Ramos (cell line): ENCODE measurements around the gene AJM1.
"Not testable (repeated sequence)": the region's sequence is repeated elsewhere in the genome, so short reads cannot be mapped to it uniquely, and the experiment has no call there.

Experiments
- in situ Hi-C: fragments of 300-500 bp; cut with MboI; formaldehyde crosslinking; loops from one replicate; pipeline ENCODE4 v1.14.3; 2022; ENCODE audit warnings: low sequenced_read_pairs; ENCODE audit not compliant: unreplicated experiment

The AJM1 gene

GRCh38 chr9:136842380-136842948 is at the start of gene AJM1:
Gene AJM1 (plus strand): TSS chr9:136842478. CDS start chr9:136844415, 1,937 bp downstream.
- in situ Hi-C loops: not testable (repeated sequence)

- in situ Hi-C loops: loop anchor here (5.0 to 25.0 kb wide), 3 partner anchors 244 to 669 kb away; partner anchors contain the start of genes CYSRT1, NSMF, RNF224 and SLC34A3
Measured at GRCh38 chr9:136793086-136793946, 49.0 kb upstream of the AJM1 start.

GRCh38 chr9:136794281-136794999 is 47.8 kb upstream of the AJM1 start:
- in situ Hi-C loops: loop anchor here (5.0 to 25.0 kb wide), 3 partner anchors 243 to 668 kb away; partner anchors contain the start of genes CYSRT1, NSMF, RNF224 and SLC34A3

- in situ Hi-C loops: loop anchor here (5.0 to 25.0 kb wide), 3 partner anchors 242 to 667 kb away; partner anchors contain the start of genes CYSRT1, NSMF, RNF224 and SLC34A3
Measured at GRCh38 chr9:136795000-136795348, 47.3 kb upstream of the AJM1 start.

- in situ Hi-C loops: loop anchor here (25.0 kb wide), 2 partner anchors 441 to 666 kb away; partner anchors contain the start of genes CYSRT1, NSMF, RNF224 and SLC34A3
Measured at GRCh38 chr9:136796238-136796774, 46.0 kb upstream of the AJM1 start, which contains the start of gene CCDC183. Gene CCDC183 (plus strand): TSS chr9:136796338. CDS start chr9:136796398, 60 bp downstream.

DNA sequence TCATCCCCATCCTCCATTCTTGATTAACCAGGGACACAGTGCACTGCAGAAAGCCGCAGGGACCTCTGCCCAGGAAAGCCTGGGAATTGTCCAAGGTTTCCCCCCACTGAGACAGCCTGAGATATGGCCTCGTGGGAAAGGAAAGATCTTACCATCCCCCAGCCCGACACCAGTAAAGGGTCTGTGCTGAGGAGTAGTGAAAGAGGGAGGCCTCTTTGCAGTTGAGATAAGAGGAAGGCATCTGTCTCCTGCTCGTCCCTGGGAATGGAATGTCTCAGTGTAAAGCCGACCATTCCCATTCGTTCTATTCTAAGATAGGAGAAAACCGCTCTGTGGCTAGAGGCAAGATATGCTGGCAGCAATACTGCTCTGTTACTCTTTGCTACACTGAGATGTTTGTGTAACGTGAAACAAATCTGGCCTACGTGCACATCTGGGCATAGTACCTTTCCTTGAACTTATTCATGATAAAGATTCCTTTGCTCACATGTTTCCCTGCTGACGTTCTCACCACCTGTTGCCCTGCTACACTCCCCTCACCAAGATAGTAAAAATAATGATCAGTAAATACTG is 45.4 kb upstream of the AJM1 start:
- in situ Hi-C loops: loop anchor here (25.0 kb wide), 2 partner anchors 440 to 665 kb away; partner anchors contain the start of genes CYSRT1, NSMF, RNF224 and SLC34A3

DNA sequence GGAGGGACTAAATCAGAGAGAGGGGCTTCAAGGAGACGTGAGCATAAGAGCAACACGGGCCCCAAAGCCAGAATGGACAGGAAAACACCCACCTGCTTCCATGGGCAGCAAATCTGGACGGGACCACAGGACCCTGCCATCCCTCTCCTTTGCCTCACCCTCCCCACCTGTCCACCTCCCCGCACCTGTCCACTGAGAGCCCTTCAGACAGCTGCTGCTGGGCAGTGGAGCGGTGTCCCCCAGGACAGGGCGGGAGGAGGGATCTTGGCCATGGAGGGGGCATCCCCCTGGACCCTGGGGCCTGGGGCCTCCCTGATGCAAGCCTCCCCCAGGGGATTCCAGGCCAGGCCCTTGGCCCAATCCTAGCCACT is 43.6 kb upstream of the AJM1 start:
- in situ Hi-C loops: loop anchor here (25.0 kb wide), 2 partner anchors 439 to 664 kb away; partner anchors contain the start of genes CYSRT1, NSMF, RNF224 and SLC34A3

- in situ Hi-C loops: loop anchor here (25.0 kb wide), 2 partner anchors 438 to 663 kb away; partner anchors contain the start of genes CYSRT1, NSMF, RNF224 and SLC34A3
Measured at GRCh38 chr9:136799079-136799853, 43.0 kb upstream of the AJM1 start.

DNA sequence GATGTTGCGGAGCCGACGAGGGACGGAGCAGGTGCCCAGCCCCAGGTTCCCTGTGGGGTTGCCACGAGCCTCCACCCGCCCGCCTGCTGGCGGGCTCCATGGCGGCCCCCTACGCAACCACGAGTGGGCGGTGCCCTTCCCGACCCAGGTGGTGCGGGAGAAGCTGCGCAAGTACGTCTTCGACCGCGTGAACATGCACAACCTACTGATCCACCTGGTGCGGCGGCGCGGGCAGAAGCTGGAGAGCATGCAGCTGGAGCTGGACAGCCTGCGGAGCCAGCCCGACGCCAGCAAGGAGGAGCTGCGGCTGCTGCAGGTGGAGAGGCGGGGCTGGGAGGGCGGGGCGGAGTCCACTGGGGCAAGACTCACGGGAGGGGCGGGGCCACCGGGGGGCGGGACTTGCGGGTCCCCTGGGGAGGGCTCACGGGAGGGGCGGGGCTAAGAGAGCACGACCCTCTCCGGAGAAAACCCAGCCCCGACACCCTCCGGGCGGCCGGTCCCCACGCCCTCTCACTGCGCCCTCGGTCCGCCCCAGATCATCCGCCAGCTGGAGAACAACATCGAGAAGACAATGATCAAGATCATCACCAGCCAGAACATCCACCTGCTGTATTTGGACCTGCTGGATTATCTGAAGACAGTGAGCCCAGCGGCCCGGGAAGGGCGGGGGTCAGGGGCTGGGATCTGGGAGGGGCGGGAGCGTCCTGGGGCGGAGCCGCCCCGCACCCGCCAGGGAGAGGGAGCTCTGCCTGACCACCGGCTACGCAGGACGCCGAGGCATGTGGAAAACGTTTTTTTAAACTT is 42.2 kb upstream of the AJM1 start:
- in situ Hi-C loops: loop anchor here (25.0 kb wide), 2 partner anchors 437 to 662 kb away; partner anchors contain the start of genes CYSRT1, NSMF, RNF224 and SLC34A3

DNA sequence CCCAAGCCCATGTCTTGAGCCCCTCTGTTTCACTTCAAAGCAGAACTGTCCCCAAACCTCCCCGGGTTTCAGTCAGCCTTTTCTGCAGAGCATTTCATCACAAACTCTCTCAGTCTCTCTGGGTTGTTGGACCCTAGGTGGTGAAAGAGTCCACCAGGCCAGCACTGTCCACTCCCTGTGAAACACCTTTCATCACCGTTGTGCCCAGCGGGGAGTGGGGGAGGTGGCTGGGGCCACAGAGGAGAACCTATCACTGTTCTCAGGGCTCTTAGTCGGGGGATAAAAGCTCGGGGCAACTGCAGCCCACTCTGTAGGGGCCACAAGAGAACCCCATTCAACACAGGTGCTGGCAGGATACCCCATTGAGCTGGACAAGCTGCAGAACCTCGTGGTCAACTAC is 40.0 kb upstream of the AJM1 start:
- in situ Hi-C loops: no loop called here

DNA sequence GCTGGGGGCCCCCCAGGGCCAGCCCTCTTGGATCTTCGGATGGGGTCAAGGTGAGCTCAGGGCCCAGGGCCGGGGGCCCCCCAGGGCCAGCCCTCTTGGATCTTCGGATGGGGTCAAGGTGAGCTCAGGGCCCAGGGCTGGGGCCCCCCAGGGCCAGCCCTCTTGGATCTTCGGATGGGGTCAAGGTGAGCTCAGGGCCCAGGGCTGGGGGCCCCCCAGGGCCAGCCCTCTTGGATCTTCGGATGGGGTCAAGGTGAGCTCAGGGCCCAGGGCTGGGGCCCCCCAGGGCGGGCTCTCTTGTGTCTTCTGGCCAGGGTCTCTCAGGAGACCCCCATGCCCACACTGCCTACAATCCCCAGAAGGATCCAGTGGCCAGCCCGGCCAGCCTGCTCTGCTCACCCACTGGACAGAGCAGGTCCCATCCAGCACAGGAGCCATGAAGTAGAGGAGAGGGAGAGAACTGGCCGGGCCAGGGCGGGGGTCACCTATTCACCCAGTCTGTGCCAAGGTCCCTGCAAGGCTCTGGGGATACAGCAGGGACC is 39.2 kb upstream of the AJM1 start:
- in situ Hi-C loops: not testable (repeated sequence)

DNA sequence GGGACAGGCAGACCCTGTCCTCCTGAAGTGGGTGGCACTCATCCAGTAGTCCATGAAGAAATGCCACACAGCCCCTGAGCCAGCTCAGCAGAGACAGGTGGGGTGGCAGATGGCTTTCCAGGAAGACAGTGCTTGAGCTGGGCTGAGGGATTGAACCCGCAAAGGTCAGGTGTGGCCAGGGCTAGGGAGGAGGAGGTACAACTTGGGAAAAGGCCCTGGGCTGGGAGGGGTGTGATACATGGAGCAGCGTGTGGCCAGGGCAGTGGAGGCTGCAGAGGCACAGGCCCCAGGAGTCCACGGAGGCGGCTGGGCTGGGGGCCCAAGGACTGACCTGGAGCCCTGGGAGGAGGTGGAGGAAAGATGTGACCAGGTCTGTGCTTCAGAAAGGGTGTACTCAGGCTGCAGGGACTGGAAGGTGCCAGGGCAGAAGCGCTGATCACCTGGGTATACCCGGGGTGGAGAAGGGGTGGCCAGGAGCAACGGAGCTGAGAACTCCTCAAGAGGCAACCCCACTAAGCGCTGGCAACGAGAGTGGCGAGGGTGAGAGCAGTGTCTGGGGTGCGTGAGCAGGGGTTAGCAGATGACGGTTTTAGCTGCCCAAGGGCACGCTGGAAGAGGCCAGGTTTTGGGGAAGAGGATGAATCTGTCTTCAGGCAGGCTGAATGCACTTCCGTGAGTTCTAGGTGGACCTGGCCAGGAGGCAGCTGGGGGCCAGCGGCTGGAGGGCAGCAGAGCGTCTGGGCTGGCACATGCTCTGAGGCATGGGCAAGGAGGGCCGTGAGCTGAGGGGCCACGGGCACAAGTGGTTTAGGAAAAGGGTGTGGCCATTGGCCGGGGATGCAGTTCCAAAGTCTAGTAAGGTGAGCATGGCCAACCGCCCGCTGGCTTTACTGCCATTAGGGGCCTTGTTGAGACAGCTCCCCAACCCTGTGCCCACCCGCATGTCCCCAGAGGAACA is 38.4 kb upstream of the AJM1 start:
- in situ Hi-C loops: no loop called here

- in situ Hi-C loops: no loop called here
Measured at GRCh38 chr9:136804509-136805206, 37.6 kb upstream of the AJM1 start.

DNA sequence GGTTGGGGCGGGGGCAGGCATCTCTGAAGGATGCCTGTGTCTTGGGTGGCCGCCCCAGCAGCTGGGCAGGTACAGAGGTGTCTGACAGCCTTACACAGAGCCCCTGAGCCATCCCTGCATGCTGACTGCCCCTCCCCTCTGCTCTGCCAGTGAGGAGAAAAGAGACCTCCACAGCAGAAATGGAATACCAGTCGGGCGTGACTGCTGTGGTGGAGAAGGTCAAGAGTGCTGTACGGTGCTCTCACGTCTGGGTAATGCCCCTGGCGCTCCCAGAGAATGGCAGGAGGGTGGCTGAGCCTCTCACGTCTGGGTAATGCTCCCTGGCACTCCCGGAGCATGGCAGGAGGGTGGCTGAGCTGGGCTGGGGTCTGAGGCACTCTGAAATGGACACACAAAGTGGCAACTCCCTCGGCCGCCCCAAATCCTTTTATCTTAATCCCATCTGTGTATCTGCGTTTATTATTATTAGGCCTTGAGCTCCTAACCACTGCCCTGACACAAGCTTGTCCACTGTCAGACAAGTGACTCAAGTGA is 37.0 kb upstream of the AJM1 start:
- in situ Hi-C loops: no loop called here

- in situ Hi-C loops: no loop called here
Measured at GRCh38 chr9:136806067-136806466, 36.2 kb upstream of the AJM1 start.
